Breast epithelium (tissue), 3 donors: ENCODE measurements around the gene OSBPL10.

Experiments used
- POLR2A ChIP-seq: fragments of 450-650 bp; IDR thresholded peaks from one replicate; pipeline ENCODE4 v1.6.1; 2016; ENCODE audit warnings: antibody characterized with exemption, mild to moderate bottlenecking, moderate library complexity
- TF ChIP-seq, protein P1 (sequence below), 3 donors: fragments of 450-650 bp; IDR thresholded peaks; one replicate each; pipeline ENCODE4 v1.5.1; 2016 to 2017; ENCODE audit warnings: antibody characterized with exemption in 3 of 3, mild to moderate bottlenecking in 3 of 3, moderate library complexity in 3 of 3

- TF ChIP-seq, protein P1, sequence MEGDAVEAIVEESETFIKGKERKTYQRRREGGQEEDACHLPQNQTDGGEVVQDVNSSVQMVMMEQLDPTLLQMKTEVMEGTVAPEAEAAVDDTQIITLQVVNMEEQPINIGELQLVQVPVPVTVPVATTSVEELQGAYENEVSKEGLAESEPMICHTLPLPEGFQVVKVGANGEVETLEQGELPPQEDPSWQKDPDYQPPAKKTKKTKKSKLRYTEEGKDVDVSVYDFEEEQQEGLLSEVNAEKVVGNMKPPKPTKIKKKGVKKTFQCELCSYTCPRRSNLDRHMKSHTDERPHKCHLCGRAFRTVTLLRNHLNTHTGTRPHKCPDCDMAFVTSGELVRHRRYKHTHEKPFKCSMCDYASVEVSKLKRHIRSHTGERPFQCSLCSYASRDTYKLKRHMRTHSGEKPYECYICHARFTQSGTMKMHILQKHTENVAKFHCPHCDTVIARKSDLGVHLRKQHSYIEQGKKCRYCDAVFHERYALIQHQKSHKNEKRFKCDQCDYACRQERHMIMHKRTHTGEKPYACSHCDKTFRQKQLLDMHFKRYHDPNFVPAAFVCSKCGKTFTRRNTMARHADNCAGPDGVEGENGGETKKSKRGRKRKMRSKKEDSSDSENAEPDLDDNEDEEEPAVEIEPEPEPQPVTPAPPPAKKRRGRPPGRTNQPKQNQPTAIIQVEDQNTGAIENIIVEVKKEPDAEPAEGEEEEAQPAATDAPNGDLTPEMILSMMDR (IDR thresholded peaks at IDR 0.05) = no peak
- no peak for TF ChIP-seq POLR2A
Observed at GRCh38 chr3:31892916-31893573, 88.0 kb downstream of the OSBPL10 start.
